K562 (cell line): ENCODE data around the gene NDUFS6.

Experiments used
- ATF6 ChIP-seq: sonication (generic); formaldehyde crosslinking; IDR thresholded peaks from 2 replicates; pipeline ENCODE4 v1.4.0; 2020; ENCODE audit warnings: mild to moderate bottlenecking, missing genetic modification reagents
- BCOR ChIP-seq: fragments of 450-650 bp; IDR thresholded peaks from 2 replicates; pipeline ENCODE4 v1.6.1; 2016
- EHMT2 ChIP-seq: fragments of 450-650 bp; IDR thresholded peaks from 2 replicates; pipeline ENCODE4 v1.6.1; 2018; ENCODE audit warnings: antibody characterized with exemption
- HMGXB4 ChIP-seq: sonication (generic); formaldehyde crosslinking; IDR thresholded peaks from 2 replicates; pipeline ENCODE4 v1.8.1; 2023; ENCODE audit warnings: mild to moderate bottlenecking, missing genetic modification reagents
- MAFK ChIP-seq: IDR thresholded peaks from 2 replicates; pipeline ENCODE4 v1.6.1; 2011; ENCODE audit warnings: low read length, improper control_type of control experiment
- NONO ChIP-seq, 2 experiments: fragments of 200-400 bp in 1 of 2; fragments of 450-650 bp in 1 of 2; formaldehyde crosslinking in 1 of 2; IDR thresholded peaks; 2 replicates each; pipeline ENCODE4 v1.6.1; 2017; ENCODE audit warnings: low read depth in 2 of 2, mild to moderate bottlenecking in 2 of 2, moderate library complexity in 2 of 2, low read length in 1 of 2
- NR2C2 ChIP-seq, 2 experiments: fragments of 200-800 bp in 1 of 2; sonication (Bioruptor generic) in 1 of 2; sonication (generic) in 1 of 2; formaldehyde crosslinking in 1 of 2; IDR thresholded peaks; 2 replicates each; pipeline versions ENCODE4 v1.6.1 to v1.8.0; 2016 to 2022; ENCODE audit warnings: mild to moderate bottlenecking in 1 of 2, missing compliant biosample characterization in 1 of 2, missing genetic modification characterization in 1 of 2, missing genetic modification reagents in 1 of 2
- NR3C1 ChIP-seq: sonication (generic); formaldehyde crosslinking; IDR thresholded peaks from 2 replicates; pipeline ENCODE4 v1.8.1; 2022; ENCODE audit warnings: missing genetic modification reagents
- PTBP1 ChIP-seq: fragments of 200-400 bp; formaldehyde crosslinking; IDR thresholded peaks from 2 replicates; pipeline ENCODE4 v1.6.1; 2017; ENCODE audit warnings: low read depth, low read length
- SMC3 ChIP-seq: conservative IDR thresholded peaks from 2 replicates; pipeline ENCODE4 v1.6.1; 2011; ENCODE audit warnings: low read depth, low read length, improper control_type of control experiment; ENCODE audit not compliant: insufficient read depth
- ZNF274 ChIP-seq: IDR thresholded peaks from 2 replicates; pipeline ENCODE4 v1.6.1; 2011; ENCODE audit warnings: low read depth, mild to moderate bottlenecking, low read length, moderate library complexity, borderline replicate concordance
- TF ChIP-seq, protein P1 (sequence below), 3 experiments: IDR thresholded peaks in 2 of 3; conservative IDR thresholded peaks in 1 of 3; 2 replicates each; pipeline ENCODE4 v1.5.1; 2011 to 2012; ENCODE audit warnings: low read length in 3 of 3, mild to moderate bottlenecking in 3 of 3, control low read depth in 2 of 3, improper control_type of control experiment in 1 of 3, inconsistent platforms in 1 of 3, low read depth in 1 of 3, mixed read lengths in 1 of 3, moderate library complexity in 1 of 3; ENCODE audit not compliant: insufficient read depth in 2 of 3
- TF ChIP-seq, protein P2 (sequence below): fragments of 250-450 bp; sonication (Bioruptor Pico); IDR thresholded peaks from 2 replicates; pipeline ENCODE4 v1.5.0; 2020; ENCODE audit warnings: mild to moderate bottlenecking, borderline replicate concordance

DNA sequence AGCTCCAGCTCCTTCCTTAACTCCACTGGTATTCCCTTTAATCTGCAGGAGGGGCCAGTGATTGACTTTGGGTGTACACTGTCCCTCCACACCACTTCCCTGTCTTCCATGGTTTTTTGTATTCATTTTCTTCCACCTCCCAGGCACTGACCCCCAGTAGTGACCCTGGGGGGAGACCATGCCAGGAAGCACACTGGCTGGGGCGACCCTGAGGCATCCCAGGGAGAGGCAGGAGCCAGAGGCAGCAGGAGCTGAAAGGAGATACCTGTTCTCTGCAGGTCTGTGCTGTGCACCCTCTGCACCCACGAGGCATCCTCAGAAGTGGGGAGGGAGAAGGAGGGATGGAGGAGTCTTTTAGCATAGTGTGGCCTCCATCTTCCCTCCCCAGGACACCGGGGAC is 53.9 kb downstream of the NDUFS6 start:
- TF ChIP-seq SMC3 = no peak
- TF ChIP-seq NR3C1 = no peak
- no peak for TF ChIP-seq NONO (IDR thresholded peaks at IDR 0.05; ENCODE audit: low read depth in 2 of 2, low read length in 1 of 2)
- no peak for TF ChIP-seq ZNF274
- TF ChIP-seq NR2C2 (CRISPR knock-in tag; IDR thresholded peaks at IDR 0.05) = no peak
- TF ChIP-seq NR2C2 (tag; IDR thresholded peaks at IDR 0.05) = no peak
- TF ChIP-seq, protein P1, sequence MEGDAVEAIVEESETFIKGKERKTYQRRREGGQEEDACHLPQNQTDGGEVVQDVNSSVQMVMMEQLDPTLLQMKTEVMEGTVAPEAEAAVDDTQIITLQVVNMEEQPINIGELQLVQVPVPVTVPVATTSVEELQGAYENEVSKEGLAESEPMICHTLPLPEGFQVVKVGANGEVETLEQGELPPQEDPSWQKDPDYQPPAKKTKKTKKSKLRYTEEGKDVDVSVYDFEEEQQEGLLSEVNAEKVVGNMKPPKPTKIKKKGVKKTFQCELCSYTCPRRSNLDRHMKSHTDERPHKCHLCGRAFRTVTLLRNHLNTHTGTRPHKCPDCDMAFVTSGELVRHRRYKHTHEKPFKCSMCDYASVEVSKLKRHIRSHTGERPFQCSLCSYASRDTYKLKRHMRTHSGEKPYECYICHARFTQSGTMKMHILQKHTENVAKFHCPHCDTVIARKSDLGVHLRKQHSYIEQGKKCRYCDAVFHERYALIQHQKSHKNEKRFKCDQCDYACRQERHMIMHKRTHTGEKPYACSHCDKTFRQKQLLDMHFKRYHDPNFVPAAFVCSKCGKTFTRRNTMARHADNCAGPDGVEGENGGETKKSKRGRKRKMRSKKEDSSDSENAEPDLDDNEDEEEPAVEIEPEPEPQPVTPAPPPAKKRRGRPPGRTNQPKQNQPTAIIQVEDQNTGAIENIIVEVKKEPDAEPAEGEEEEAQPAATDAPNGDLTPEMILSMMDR (IDR thresholded peaks at IDR 0.05 in 2 of 3, conservative IDR thresholded peaks at IDR 0.05 in 1 of 3; ENCODE audit: insufficient read depth in 2 of 3, low read depth in 1 of 3, low read length in 3 of 3) = no peak
- no peak for TF ChIP-seq ATF6 (CRISPR knock-in tag)
- TF ChIP-seq PTBP1 = no peak
- TF ChIP-seq BCOR = no peak
- TF ChIP-seq, protein P2, sequence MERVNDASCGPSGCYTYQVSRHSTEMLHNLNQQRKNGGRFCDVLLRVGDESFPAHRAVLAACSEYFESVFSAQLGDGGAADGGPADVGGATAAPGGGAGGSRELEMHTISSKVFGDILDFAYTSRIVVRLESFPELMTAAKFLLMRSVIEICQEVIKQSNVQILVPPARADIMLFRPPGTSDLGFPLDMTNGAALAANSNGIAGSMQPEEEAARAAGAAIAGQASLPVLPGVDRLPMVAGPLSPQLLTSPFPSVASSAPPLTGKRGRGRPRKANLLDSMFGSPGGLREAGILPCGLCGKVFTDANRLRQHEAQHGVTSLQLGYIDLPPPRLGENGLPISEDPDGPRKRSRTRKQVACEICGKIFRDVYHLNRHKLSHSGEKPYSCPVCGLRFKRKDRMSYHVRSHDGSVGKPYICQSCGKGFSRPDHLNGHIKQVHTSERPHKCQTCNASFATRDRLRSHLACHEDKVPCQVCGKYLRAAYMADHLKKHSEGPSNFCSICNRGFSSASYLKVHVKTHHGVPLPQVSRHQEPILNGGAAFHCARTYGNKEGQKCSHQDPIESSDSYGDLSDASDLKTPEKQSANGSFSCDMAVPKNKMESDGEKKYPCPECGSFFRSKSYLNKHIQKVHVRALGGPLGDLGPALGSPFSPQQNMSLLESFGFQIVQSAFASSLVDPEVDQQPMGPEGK (CRISPR knock-in tag) = no peak
- TF ChIP-seq HMGXB4 = no peak
- TF ChIP-seq EHMT2 = no peak
- no peak for TF ChIP-seq MAFK
